HUES6 (cell line): ENCODE results near the gene GAREM1.

Experiments used
- H3K27ac ChIP-seq: 2 replicates; pipeline ENCODE4 v1.7.0; 2013; ENCODE audit warnings: low read depth, mild to moderate bottlenecking, low read length, inconsistent platforms
- H3K27me3 ChIP-seq: 2 replicates; pipeline ENCODE4 v1.6.1; 2013; ENCODE audit warnings: low read length; ENCODE audit not compliant: control insufficient read depth, insufficient read depth
- H3K36me3 ChIP-seq: 2 replicates; pipeline ENCODE4 v1.6.1; 2013; ENCODE audit warnings: low read length; ENCODE audit not compliant: control insufficient read depth, insufficient read depth
- H3K4me1 ChIP-seq: 2 replicates; pipeline ENCODE4 v1.6.1; 2013; ENCODE audit warnings: low read length; ENCODE audit not compliant: control insufficient read depth, insufficient read depth
- H3K4me3 ChIP-seq: 2 replicates; pipeline ENCODE4 v1.5.1; 2013; ENCODE audit warnings: low read depth, low read length
- H3K9ac ChIP-seq: one replicate; pipeline ENCODE4 v1.6.1; 2013; ENCODE audit warnings: mild to moderate bottlenecking, low read length
- H3K9me3 ChIP-seq: 2 replicates; pipeline ENCODE4 v1.6.1; 2013; ENCODE audit warnings: low read depth, low read length; ENCODE audit not compliant: control insufficient read depth, insufficient read depth

Gene GAREM1

DNA sequence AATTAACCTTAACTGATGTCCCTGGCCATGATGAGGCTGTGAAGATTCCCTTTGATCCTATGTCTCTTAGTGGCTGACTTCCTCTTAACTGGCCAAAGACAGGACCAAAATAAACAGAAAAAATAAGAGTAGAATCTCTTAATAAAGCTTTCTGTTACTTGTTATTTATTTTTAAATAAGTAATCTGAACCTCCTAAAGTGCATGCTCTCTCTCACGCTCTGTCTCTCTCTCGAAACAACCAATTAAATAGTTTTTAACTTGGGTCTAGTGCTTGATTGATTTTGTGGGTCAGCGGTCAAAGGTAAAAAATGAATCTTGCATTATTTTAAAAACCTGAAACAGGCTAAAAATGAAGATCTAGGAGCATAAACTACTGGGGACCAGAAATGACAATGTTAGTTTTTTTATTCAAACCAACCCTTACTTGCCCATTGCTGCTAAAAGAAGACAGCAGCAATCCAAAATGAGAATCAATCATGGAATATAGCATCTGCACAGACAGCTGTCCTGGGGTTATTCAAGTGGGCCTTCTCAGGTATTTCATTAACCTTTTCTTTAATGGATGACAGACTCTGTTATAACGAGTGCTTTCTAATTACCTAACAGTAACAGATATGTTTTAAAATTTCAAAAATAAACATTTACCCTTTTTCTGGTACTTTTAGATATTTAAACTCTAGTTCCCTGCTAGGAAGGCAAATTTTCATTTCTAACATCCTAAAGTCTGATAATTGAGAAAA is 11.2 kb downstream of the GAREM1 start:
- H3K4me1 ChIP-seq = no peaks in the 10 kb centered on the region; the same call in 1 of the 2 replicates
- no peak overlapping the region for H3K27ac ChIP-seq
- H3K9me3 ChIP-seq = no peaks in the 10 kb centered on the region
- H3K36me3 ChIP-seq = no peaks in the 10 kb centered on the region
- H3K27me3 ChIP-seq = no peaks in the 10 kb centered on the region
- no peak overlapping the region for H3K4me3 ChIP-seq
- H3K9ac ChIP-seq = no peak overlapping the region

DNA sequence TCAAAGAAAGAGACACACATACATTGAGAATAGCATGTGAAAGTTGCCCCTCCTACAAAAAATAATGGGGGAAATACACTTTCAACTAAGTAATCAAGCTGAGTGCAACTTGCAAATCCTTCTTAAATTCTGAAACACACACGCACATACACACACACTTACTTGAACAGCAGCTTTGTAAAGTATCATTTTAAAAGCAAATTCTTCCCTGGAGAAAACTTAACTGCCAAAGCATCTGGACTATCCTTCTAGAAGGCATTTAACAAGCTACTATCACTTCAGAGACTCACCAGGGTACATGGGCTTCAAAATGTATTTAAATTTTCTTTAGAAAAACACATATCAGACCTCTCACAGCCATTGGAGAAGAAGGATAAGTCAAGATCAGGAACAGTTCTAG is 15.3 kb downstream of the GAREM1 start:
- H3K9ac ChIP-seq = no peak overlapping the region
- no peaks in the 10 kb centered on the region for H3K4me1 ChIP-seq
- no peaks in the 10 kb centered on the region for H3K9me3 ChIP-seq
- no peak overlapping the region for H3K4me3 ChIP-seq
- H3K27me3 ChIP-seq = no peaks in the 10 kb centered on the region
- no peak overlapping the region for H3K27ac ChIP-seq
- no peaks in the 10 kb centered on the region for H3K36me3 ChIP-seq

DNA sequence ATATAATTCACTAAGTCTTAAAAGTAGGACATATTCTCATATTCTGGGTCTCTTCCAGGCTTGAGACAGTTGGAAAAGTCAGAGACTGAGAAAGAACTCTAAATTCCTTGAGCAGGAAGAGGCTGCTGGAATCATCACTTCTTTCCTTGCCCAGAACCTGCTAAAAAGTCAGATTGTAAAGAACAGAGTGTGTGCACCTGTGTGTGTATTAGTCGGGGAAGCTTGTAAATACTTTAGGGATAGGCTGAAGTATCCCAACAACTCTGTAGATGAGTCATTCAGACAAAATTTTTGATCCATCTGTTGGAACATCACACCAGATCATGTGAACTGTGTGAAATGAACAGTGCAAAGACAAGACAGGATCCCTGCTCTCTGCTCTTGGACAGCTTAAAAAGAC is 16.1 kb downstream of the GAREM1 start:
- Histone ChIP-seq H3K9me3 (no peaks in the 10 kb centered on the region), H3K27me3 (no peaks in the 10 kb centered on the region), H3K27ac (no peak overlapping the region), H3K36me3 (no peaks in the 10 kb centered on the region), H3K4me1 (no peaks in the 10 kb centered on the region), H3K4me3 (no peak overlapping the region), H3K9ac (no peak overlapping the region)

DNA sequence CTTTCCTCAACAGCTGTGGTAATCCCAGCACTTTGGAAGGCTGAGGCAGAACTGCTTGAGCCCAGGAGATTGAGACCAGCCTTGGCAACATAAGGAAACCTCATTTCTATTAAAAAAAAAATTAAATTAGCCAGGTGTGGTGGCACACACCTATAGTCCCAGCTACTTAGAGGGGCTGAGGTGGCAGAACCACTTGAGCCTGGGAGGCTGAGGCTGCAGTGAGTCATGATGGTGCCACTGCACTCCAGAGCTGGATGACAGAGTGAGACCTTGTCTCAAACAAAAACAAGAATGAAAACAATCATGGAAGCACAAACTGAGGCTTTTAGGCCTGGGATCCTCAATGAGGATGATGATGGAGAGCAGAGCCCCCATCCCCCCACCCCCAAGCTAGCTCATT is 19.8 kb downstream of the GAREM1 start:
- H3K27ac ChIP-seq = no peak overlapping the region
- H3K4me1 ChIP-seq = no peaks in the 10 kb centered on the region
- no peak overlapping the region for H3K4me3 ChIP-seq
- H3K36me3 ChIP-seq = no peaks in the 10 kb centered on the region
- no peaks in the 10 kb centered on the region for H3K9me3 ChIP-seq
- no peaks in the 10 kb centered on the region for H3K27me3 ChIP-seq
- H3K9ac ChIP-seq = no peak overlapping the region

DNA sequence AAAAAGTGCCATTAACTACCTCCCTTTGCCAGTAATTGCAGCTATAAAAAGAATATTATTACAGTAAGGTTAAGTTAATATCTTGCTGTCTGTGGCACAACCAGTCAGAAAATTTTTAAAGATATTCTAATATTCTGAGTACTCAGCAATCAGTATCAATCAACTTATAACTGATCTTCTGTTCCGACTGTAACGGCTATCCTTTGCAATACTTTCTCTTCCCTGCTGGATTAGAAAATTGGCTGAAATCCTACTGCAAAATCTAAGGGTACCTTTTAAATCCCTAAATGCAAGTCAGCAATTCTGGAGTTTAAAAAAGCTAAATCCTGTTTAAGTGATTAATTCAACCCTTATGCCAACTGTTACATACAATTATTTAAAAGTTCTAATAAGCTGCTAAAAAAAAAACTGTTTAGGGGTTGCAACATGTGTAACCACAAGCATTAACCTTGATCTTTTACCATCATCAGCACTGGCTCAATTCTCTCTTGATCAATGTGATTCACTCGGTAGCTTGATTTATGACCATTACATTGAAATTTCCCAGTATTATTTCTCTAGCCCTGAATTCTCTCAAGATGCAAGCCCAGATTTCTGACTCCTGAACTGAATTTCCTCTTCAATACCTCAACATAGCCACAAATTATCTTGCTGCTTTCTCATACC is 20.5 kb downstream of the GAREM1 start:
- no peaks in the 10 kb centered on the region for H3K27me3 ChIP-seq

DNA sequence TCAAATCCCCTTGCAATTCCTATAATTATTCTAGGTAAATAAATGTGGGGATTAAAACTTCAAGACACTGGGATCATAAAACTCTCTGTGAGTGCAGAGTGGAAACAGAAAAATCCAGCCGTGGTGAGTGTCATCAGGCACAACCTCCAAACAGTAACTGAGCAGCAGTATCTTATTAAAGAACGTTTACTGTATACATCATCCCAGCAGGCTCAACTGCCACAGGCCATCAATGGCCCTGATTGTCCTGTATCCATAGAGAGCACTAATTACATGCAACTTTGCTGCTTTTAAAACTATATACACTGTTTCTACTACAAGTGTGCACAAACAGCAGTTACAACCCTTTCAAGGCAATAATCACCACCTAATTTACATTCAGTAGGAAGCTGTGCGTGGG is 23.9 kb downstream of the GAREM1 start:
- Histone ChIP-seq H3K36me3 (no peaks in the 10 kb centered on the region), H3K27ac (no peak overlapping the region), H3K4me1 (no peaks in the 10 kb centered on the region), H3K4me3 (no peak overlapping the region), H3K27me3 (no peaks in the 10 kb centered on the region), H3K9me3 (no peaks in the 10 kb centered on the region), H3K9ac (no peak overlapping the region)

More for the DNA sequence above, 20.5 kb downstream of the GAREM1 start:
- Histone ChIP-seq H3K36me3 (no peaks in the 10 kb centered on the region), H3K4me1 (no peaks in the 10 kb centered on the region), H3K4me3 (no peak overlapping the region), H3K9ac (no peak overlapping the region), H3K9me3 (no peaks in the 10 kb centered on the region), H3K27ac (no peak overlapping the region)

DNA sequence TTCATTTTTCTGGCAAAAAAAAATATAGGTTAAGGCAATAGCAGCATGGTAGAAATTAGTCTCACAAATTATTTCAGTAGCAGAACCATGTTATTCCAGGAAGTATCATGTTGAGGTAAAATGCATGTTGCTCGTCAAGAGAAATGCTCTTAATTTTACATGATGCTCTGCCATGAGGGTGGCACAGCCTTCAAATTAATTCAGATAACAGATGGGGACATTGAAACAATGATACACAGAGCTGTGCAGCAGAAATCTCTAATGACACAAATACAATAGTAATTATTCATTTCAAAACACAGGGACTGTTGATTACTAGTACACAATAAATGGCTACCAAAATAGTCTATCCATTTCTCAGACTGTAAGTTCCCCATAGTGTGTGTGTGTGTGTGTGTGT is 24.8 kb downstream of the GAREM1 start:
- no peaks in the 10 kb centered on the region for H3K9me3 ChIP-seq
- H3K9ac ChIP-seq = no peak overlapping the region

DNA sequence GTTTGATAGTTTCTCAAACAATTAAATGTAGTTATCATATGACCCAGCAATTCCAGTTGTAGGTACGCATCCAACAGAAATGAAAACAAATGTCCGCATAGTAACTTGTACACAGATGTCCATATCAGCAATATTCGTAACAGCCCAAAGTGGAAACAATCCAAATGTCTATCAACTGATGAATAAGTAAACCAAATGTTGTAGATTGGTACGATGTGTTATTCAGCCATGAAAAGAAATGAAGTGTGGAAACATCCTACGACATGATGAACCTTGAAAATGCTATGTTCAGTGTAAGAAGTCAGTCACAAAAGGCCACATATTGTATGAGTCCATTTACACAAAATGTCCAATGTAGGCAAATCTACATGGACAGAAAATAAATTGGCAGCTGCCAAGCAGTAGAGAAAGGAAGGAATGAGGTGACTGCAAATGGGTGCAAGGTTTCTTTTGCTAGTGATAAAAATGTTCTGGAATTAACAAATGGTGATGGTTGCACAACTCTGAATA is 26.9 kb downstream of the GAREM1 start:
- Histone ChIP-seq H3K9ac (no peak overlapping the region), H3K27me3 (no peaks in the 10 kb centered on the region), H3K9me3 (no peaks in the 10 kb centered on the region), H3K4me3 (no peak overlapping the region), H3K27ac (no peak overlapping the region), H3K4me1 (no peaks in the 10 kb centered on the region), H3K36me3 (no peaks in the 10 kb centered on the region)

More for the DNA sequence above, 24.8 kb downstream of the GAREM1 start:
- no peak overlapping the region for H3K4me3 ChIP-seq
- H3K36me3 ChIP-seq = no peaks in the 10 kb centered on the region
- H3K27me3 ChIP-seq = no peaks in the 10 kb centered on the region
- no peaks in the 10 kb centered on the region for H3K4me1 ChIP-seq
- no peak overlapping the region for H3K27ac ChIP-seq

DNA sequence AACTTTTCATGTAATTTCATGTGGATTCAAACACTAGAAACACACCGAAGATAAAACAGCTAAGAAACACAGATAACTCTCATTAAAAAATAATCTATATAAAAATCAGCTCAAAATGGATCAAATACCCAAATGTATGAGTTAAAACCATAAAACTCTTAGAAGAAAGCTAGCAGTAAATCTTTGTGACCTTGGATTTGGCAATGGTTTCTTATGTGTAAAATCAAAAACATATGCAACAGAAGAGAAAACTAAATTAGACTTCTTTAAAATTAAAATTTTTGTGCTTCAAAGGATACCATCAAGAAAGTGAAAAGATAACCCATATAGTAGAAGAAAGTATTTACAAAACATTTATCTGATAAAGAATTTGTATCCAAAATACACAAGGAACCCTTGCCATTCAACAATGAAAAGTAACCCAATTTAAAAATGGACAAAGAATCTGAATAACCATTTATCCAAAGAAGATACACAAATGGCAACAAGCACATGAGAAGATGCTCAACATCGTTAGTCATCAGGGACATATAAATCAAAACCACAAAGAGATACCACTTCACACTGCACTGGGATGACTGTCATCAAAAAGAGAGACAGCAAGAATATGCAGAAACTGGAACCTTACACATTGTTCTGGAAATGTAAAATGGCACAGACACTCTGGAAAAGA is 27.5 kb downstream of the GAREM1 start:
- no peak overlapping the region for H3K9ac ChIP-seq
- no peak overlapping the region for H3K27ac ChIP-seq
- H3K4me3 ChIP-seq = no peak overlapping the region
- H3K9me3 ChIP-seq = no peaks in the 10 kb centered on the region
- no peaks in the 10 kb centered on the region for H3K36me3 ChIP-seq
- no peaks in the 10 kb centered on the region for H3K4me1 ChIP-seq
- H3K27me3 ChIP-seq = no peaks in the 10 kb centered on the region

DNA sequence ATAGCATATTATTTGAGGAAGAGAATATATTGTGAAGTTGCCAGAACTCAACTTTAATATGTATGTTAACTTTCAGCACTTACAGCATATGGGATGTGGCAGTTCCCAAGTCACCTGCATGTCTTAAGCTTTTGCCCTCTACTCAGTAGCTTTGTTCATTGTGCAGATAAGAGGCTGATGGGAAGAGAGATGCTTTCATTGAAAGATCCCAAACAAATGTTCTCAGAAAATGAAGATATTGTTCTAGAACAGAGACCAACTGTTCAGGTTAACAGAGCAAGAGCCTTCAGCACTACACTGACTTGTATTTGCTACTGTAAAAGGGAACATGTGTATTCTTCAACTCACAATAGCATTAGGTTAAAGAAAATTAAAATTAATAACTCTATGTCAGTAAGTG is 28.1 kb downstream of the GAREM1 start:
- Histone ChIP-seq H3K27me3 (no peaks in the 10 kb centered on the region), H3K9me3 (no peaks in the 10 kb centered on the region), H3K9ac (no peak overlapping the region), H3K36me3 (no peaks in the 10 kb centered on the region), H3K27ac (no peak overlapping the region), H3K4me3 (no peak overlapping the region), H3K4me1 (no peaks in the 10 kb centered on the region)

DNA sequence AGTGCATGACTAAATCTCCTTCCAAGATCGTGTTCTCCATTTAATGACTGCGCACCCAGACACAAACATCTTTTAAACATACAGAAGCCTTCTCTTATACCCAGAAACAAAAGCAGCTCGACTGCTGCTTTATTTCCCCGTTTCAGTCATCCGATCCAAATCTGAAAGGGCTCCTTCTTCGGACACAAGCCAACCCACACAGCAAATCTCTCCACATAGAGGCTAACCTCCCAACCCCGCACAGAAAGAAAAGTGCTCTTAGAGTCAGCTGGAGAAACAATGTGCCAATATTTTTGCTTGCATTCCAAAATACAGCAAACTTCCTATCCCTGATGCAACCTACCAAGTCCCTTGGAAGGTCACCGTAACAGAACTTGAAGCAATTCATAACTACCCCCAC is 29.1 kb downstream of the GAREM1 start:
- Histone ChIP-seq H3K27me3 (no peaks in the 10 kb centered on the region), H3K4me1 (no peaks in the 10 kb centered on the region), H3K9ac (no peak overlapping the region), H3K27ac (no peak overlapping the region), H3K36me3 (no peaks in the 10 kb centered on the region), H3K9me3 (no peaks in the 10 kb centered on the region), H3K4me3 (no peak overlapping the region)
